ENCODE results near the gene FSCN2. TPM values are rescaled to one million over a fixed set of nuclear protein-coding genes. Genes with fewer than 3 reads are reported as not detected.

FSCN2 gene
- total and polyA plus RNA-seq, 10 of the 15 experiments (the other 5 are each of a cell fraction or from before 2014, with no cell fraction given): 0.12 to 2.1 (median 0.65) TPM; not detected in 3

DNA sequence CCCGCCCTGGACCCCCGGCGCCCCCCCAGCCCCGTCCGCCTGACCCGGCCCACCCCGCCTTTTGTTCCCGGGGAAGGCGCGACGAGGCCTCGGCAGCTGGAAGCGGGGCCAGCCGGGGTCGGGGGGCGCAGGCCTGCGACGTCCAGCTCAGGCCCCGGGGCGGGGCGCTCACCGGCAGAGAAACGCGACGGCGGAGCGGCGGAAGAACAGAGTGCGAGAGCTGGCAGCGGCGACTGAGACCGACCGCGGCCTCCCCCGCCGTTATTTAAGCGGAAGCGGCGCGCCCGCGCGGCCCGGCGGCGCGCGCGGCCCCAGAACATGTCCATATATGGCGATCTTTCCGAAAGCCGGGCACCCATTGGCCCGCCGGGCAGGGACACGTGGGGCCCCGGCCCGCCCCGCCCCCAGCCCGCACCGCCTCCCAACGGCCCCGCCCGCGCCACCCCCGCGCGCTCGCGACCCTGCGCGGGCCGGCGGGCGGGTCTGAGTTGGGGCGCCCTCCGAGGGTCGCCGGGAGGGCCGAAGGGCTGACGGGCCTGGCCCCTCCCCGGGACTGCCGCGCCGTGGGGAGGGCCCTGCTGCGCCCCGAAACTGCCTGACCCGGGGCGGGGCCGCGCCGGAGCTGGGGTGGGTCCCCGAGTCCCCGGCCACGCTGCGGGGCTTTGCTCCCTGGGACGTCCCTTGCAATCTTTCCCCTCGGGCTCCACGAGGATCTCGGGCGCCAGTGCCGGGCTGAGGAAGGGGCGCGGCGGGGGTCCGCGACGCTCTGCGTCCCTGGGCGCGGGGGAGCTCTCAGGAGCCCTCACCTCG lies 15.4 kb upstream of the FSCN2 start, which contains the start of gene ACTG1 (continued):
- TF ChIP-seq KLF5 (IDR thresholded peaks at IDR 0.05; ENCODE audit: partially characterized antibody): no peak
- TF ChIP-seq CHD2 (IDR thresholded peaks at IDR 0.05; ENCODE audit: borderline replicate concordance, low read depth, low read length): peak; percentile 50; the same call in 1 of the 2 replicates
- TF ChIP-seq, protein P1, sequence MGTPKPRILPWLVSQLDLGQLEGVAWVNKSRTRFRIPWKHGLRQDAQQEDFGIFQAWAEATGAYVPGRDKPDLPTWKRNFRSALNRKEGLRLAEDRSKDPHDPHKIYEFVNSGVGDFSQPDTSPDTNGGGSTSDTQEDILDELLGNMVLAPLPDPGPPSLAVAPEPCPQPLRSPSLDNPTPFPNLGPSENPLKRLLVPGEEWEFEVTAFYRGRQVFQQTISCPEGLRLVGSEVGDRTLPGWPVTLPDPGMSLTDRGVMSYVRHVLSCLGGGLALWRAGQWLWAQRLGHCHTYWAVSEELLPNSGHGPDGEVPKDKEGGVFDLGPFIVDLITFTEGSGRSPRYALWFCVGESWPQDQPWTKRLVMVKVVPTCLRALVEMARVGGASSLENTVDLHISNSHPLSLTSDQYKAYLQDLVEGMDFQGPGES (IDR thresholded peaks at IDR 0.05): no peak
- no peak for TF ChIP-seq TBL1XR1 (IDR thresholded peaks at IDR 0.05; ENCODE audit: low read depth, low read length)
- TF ChIP-seq ATF7 (IDR thresholded peaks at IDR 0.05; ENCODE audit: low read depth): no peak
- peak; percentile 86; the same call in 1 of the 2 replicates for TF ChIP-seq TCF12 (IDR thresholded peaks at IDR 0.05; ENCODE audit: low read depth, low read length)
- TF ChIP-seq, protein P2, sequence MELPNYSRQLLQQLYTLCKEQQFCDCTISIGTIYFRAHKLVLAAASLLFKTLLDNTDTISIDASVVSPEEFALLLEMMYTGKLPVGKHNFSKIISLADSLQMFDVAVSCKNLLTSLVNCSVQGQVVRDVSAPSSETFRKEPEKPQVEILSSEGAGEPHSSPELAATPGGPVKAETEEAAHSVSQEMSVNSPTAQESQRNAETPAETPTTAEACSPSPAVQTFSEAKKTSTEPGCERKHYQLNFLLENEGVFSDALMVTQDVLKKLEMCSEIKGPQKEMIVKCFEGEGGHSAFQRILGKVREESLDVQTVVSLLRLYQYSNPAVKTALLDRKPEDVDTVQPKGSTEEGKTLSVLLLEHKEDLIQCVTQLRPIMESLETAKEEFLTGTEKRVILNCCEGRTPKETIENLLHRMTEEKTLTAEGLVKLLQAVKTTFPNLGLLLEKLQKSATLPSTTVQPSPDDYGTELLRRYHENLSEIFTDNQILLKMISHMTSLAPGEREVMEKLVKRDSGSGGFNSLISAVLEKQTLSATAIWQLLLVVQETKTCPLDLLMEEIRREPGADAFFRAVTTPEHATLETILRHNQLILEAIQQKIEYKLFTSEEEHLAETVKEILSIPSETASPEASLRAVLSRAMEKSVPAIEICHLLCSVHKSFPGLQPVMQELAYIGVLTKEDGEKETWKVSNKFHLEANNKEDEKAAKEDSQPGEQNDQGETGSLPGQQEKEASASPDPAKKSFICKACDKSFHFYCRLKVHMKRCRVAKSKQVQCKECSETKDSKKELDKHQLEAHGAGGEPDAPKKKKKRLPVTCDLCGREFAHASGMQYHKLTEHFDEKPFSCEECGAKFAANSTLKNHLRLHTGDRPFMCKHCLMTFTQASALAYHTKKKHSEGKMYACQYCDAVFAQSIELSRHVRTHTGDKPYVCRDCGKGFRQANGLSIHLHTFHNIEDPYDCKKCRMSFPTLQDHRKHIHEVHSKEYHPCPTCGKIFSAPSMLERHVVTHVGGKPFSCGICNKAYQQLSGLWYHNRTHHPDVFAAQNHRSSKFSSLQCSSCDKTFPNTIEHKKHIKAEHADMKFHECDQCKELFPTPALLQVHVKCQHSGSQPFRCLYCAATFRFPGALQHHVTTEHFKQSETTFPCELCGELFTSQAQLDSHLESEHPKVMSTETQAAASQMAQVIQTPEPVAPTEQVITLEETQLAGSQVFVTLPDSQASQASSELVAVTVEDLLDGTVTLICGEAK (IDR thresholded peaks at IDR 0.05; ENCODE audit: borderline replicate concordance): no peak
- TF ChIP-seq, protein P3, sequence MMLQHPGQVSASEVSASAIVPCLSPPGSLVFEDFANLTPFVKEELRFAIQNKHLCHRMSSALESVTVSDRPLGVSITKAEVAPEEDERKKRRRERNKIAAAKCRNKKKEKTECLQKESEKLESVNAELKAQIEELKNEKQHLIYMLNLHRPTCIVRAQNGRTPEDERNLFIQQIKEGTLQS (IDR thresholded peaks at IDR 0.05; ENCODE audit: borderline replicate concordance, extremely low read depth, low read depth, low read length): no peak
- TF ChIP-seq MTA2 (IDR thresholded peaks at IDR 0.05; ENCODE audit: low read depth): no peak
- no peak for TF ChIP-seq GABPA (IDR thresholded peaks at IDR 0.05; ENCODE audit: low read depth)
- no peak for TF ChIP-seq NFYB (IDR thresholded peaks at IDR 0.05; ENCODE audit: insufficient read depth, low read depth, low read length)
- no peak for TF ChIP-seq PML (IDR thresholded peaks at IDR 0.05; ENCODE audit: low read length)
- no peak for TF ChIP-seq SREBF1 (IDR thresholded peaks at IDR 0.05; ENCODE audit: low read length)
- TF ChIP-seq MTA3 (IDR thresholded peaks at IDR 0.05; ENCODE audit: borderline replicate concordance, low read length): no peak
- no peak for TF ChIP-seq EED (IDR thresholded peaks at IDR 0.05; ENCODE audit: low read depth)
- TF ChIP-seq ZNF24 (IDR thresholded peaks at IDR 0.05): no peak
- no peak for TF ChIP-seq SREBF2 (IDR thresholded peaks at IDR 0.05; ENCODE audit: low read length)
- TF ChIP-seq, protein P4, sequence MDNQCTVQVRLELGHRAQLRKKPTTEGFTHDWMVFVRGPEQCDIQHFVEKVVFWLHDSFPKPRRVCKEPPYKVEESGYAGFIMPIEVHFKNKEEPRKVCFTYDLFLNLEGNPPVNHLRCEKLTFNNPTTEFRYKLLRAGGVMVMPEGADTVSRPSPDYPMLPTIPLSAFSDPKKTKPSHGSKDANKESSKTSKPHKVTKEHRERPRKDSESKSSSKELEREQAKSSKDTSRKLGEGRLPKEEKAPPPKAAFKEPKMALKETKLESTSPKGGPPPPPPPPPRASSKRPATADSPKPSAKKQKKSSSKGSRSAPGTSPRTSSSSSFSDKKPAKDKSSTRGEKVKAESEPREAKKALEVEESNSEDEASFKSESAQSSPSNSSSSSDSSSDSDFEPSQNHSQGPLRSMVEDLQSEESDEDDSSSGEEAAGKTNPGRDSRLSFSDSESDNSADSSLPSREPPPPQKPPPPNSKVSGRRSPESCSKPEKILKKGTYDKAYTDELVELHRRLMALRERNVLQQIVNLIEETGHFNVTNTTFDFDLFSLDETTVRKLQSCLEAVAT (IDR thresholded peaks at IDR 0.05): no peak
- no peak for TF ChIP-seq JUNB (IDR thresholded peaks at IDR 0.05)
- TF ChIP-seq NR2C2 (IDR thresholded peaks at IDR 0.05; ENCODE audit: borderline replicate concordance, control insufficient read depth, insufficient read length, low read depth): no peak
- TF ChIP-seq POLR2A (IDR thresholded peaks at IDR 0.05; ENCODE audit: low read depth, low read length): peak; percentile 89
- TF ChIP-seq, protein P5, sequence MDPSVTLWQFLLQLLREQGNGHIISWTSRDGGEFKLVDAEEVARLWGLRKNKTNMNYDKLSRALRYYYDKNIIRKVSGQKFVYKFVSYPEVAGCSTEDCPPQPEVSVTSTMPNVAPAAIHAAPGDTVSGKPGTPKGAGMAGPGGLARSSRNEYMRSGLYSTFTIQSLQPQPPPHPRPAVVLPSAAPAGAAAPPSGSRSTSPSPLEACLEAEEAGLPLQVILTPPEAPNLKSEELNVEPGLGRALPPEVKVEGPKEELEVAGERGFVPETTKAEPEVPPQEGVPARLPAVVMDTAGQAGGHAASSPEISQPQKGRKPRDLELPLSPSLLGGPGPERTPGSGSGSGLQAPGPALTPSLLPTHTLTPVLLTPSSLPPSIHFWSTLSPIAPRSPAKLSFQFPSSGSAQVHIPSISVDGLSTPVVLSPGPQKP (IDR thresholded peaks at IDR 0.05; ENCODE audit: low read depth, low read length): peak; percentile 78
- TF ChIP-seq ZNF217 (IDR thresholded peaks at IDR 0.05): no peak
- no peak for TF ChIP-seq ZNF622 (IDR thresholded peaks at IDR 0.05)
- no peak for TF ChIP-seq CHD1 (IDR thresholded peaks at IDR 0.05; ENCODE audit: low read depth, low read length)

All from GM12878 (cell line).